ENCODE measurements around the gene PIK3IP1.

GRCh38 chr22:31262312-31263133 is 29.8 kb downstream of the PIK3IP1 start:
- TF ChIP-seq POLR2A (IDR thresholded peaks at IDR 0.05; ENCODE audit: low read depth, low read length) (no peak), SPI1 (IDR thresholded peaks at IDR 0.05; ENCODE audit: low read depth, low read length) (no peak)
